ENCODE measurements around the gene CHRNA9.

- TF ChIP-seq CTCF (IDR thresholded peaks at IDR 0.05) (no peak), EP300 (IDR thresholded peaks at IDR 0.05; ENCODE audit: borderline replicate concordance in 1 of 2, low read depth in 1 of 2, low read length in 1 of 2) (no peak), GABPA (IDR thresholded peaks at IDR 0.05; ENCODE audit: low read depth) (no peak), EZH2phosphoT487 (IDR thresholded peaks at IDR 0.05; ENCODE audit: borderline replicate concordance, low read depth) (no peak), SMC3 (IDR thresholded peaks at IDR 0.05; ENCODE audit: low read depth, low read length) (no peak), RXRA (IDR thresholded peaks at IDR 0.05; ENCODE audit: borderline replicate concordance, low read depth) (no peak), USF2 (IDR thresholded peaks at IDR 0.05; ENCODE audit: borderline replicate concordance, low read depth, low read length) (no peak), MAX (IDR thresholded peaks at IDR 0.05; ENCODE audit: low read depth) (no peak), POLR2AphosphoS5 (IDR thresholded peaks at IDR 0.05; ENCODE audit: low read depth, low read length) (no peak), RCOR1 (IDR thresholded peaks at IDR 0.05; ENCODE audit: low read length) (no peak), GATA2 (CRISPR knock-in tag; IDR thresholded peaks at IDR 0.05) (no peak), MXI1 (IDR thresholded peaks at IDR 0.05; ENCODE audit: low read depth, low read length) (no peak), RFX5 (IDR thresholded peaks at IDR 0.05; ENCODE audit: low read length) (no peak)
These were observed 3.9 kb upstream of the CHRNA9 start for GRCh38 chr4:40331101-40331745.
